GM19043 (cell line): ENCODE results near the gene EPHA8.

Experiments
- ATAC-seq: cut with Tn5 transposase; IDR thresholded peaks from one replicate; pipeline ENCODE4 v1.9.1; 2021; ENCODE audit warnings: low read depth; ENCODE audit not compliant: unreplicated experiment

EPHA8 gene

DNA sequence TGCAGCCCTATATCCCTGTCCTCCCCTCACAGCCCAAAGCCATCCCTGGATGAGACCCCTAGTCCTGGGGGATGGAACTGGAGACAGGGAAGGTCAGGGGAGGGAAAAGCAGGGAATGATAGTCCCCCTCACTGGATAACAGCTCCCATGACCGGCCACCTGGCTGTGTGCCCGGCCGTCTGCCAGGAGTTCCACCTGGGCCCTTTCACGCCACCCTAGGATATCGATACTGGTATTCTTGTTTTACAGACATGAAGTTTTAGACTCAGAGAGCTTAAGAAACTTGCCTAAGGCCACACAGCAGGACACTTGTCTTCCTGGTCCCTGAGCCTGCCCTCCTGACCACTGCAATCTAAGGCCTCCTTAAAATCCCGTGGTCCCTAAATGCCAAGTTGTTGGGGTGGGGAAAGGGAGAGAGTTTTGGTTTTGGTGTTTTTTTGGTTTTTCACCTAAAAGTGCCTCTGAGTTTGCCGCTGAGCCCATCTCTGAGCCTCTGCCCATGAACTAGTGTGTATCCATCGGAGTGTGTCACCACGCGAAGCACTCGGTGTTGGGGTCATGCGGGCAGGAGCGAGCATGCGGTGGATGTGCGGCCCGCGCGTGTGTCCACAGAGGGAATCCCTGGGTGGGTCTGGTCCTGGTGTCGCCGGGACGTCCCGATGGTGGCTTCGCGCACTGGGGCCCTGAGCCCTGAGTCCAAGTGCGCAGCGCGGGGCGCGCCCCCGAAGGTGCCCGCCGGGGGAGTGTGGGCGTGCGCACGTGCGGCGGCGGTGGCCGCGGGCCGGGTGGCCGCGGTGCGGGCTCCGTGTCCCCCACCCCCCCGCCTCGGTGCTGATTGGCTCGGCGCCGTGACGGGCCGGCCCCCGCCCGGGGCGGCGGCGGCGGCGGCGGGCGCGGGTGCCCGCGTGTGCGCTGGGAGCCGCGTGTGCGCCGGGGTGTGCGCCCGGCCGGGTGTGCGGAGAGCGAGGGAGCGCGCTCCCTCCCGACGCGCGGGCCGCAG, at the start of gene EPHA8:
Gene EPHA8 (plus strand): TSS at position 906 of the 1,000 bp plus-strand sequence. CDS start 147 bp downstream, outside the sequence.
- no peak for ATAC-seq

- ATAC-seq = no peak
Measured at GRCh38 chr1:22516906-22517571, 46.2 kb upstream of the EPHA8 start.

- ATAC-seq = no peak
Measured at GRCh38 chr1:22517956-22518355, 45.3 kb upstream of the EPHA8 start.

- ATAC-seq = no peak
Measured at GRCh38 chr1:22518379-22518778, 44.9 kb upstream of the EPHA8 start.

DNA sequence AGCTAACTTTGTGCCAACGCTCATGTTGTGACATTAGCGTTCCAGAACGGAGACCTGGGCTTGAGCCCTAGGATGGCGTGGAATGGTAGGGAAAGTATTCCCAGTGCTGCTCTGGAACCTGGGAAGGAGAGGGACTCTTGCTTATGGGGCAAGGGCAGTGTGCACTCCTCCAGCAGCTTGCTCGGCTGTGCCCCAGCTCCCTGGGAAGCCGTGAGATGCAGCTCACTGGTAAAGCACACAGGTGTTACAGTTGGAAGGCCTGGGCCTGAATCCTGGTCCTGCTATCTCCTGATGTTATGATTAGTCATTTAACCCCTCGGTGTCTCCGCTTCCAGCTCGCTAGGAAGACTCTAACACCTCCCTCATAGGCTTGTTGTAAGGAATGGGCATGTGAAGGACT, 42.4 kb upstream of the EPHA8 start:
- no peak for ATAC-seq

GRCh38 chr1:22521692-22522091, 41.6 kb upstream of the EPHA8 start:
- ATAC-seq = no peak

DNA sequence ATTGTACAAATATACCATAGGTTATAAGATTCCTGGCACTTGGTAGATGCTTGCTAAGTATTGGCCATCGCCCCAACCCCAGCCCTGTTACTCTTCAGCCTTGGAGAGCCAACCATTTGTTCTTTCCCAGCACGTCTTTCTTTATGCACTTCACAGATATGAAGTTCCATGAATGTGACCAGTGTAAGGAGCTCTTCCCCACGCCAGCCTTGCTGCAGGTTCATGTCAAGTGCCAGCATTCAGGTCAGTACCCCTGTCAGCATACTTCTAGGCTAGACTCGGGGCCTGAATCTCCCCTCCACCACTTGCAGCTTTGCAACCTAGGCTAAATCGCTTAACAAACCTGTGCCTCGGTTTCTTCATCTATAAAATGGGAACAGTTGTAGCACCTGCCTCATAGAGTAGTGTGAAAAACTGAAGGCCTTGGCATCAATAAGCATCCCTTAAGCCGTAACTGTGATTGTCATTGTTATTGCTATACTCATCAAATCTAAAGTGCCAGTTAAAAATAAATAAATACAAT, 41.0 kb upstream of the EPHA8 start:
- no peak for ATAC-seq

- ATAC-seq = no peak
Measured at GRCh38 chr1:22524481-22524880, 38.8 kb upstream of the EPHA8 start.

DNA sequence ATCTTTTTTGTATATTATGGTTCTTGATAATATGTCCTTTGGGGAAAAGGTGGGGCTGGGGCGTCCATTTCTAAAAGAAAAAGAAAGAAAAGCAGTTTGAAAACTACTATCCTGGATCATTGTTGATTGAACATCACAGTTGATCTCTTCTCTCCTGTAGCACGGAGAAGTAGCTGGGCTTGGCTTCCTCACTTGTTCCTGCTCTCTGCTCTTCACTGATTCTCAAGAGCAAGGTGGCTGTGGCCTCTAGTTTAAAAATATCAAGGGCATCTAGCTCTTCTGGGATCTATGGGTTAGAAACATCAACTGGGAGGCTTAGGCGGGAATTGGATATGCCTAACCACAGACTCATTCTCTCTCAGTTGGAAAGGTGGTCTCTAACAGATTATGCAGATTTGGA, 38.1 kb upstream of the EPHA8 start:
- no peak for ATAC-seq

DNA sequence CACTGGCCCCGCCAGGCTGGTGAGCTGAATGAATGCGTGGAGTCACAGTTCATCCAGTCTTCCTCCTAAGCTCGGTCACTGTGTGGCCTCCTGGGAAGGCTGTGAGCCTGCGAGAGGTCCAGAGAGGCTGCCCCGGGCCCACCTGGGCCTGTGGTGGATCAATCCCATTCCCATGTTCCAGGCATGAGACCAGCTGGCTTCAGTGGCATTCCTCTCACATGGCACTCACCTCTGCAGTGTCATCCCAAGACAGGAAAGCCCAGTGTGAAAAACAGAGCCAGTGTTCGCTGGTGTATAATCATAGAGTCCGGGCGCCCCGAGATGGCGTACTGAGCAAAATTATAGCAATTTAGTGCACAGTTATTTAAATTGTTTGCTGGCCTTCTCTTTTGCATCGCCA, 37.6 kb upstream of the EPHA8 start:
- no peak for ATAC-seq

GRCh38 chr1:22526098-22526497, 37.2 kb upstream of the EPHA8 start:
- no peak for ATAC-seq

DNA sequence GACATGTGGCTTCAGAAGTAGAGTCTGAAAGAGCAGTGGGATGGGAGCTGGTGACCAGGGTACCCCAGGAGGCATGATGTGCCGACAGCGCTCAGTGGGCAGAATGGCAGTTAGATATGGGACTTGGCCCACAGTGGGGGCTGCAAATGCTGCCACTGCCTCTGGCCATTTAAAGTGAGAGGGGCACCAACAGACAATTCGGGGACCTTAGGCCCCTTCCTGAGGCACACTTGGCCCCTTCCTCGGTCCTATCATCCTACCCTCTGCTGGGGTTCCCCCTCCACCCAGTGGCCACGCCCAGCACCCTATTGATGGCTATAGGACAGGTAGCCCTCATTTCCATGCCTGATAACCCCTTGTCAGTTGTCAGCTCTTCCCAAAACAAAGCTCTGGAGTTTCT, 36.6 kb upstream of the EPHA8 start:
- no peak for ATAC-seq

DNA sequence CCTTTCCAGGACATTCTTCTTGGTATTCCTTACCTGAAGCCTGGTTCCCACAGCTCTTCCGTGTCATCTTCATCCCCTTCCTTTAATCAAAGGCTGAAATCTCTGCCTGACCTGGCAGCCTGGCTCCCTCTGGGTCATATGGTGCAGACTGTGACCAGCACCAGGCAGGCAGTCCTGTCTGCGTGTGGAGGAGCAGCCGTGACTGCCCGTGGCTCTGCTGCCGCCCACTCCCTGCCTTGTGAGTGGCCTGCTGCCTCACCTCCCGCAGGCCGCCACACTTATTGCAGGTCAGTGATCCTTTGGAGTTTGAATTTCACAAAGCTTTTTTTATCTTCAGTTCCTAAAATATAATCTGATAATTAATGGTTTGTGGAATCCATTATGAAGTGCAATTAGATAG, 36.2 kb upstream of the EPHA8 start:
- ATAC-seq = no peak

GRCh38 chr1:22527555-22528296, 35.6 kb upstream of the EPHA8 start:
- ATAC-seq = no peak

GRCh38 chr1:22528451-22528850, 34.8 kb upstream of the EPHA8 start:
- ATAC-seq = no peak

DNA sequence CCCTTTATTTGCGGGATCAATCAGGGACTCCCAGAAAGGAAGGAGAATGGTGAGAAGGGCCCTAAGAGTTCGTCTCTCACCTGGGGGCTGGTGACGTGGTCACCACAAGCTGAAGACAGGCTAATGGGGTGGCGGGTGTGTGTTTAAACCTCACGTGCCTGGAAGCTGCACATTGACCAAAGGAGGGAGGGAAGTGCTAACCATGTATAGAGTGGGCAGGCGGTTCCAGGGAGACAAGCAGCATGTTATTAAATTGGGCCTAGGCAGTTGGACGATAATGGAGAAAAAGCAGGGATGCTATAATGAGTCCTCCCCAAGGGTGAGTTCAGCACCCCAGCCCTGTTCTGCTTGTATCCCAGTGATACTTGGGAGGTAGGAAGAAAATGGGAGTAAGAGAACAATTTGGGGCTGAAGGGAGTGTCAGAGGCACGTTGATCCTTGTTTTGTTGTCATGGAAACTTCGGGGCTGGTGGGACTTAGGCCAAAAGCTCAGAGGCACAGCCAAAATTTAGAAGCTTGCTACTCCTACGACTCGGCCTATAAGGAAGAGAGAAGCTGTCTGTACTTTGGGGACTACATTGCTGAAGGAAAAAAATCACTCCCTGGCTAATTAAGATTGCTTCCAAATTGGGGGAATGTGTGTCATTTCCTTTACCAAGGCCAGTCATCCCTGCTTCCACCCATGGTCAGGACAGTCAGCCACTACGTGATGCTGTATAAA, 33.2 kb upstream of the EPHA8 start:
- ATAC-seq = no peak

GRCh38 chr1:22530715-22531114, 32.6 kb upstream of the EPHA8 start:
- no peak for ATAC-seq

DNA sequence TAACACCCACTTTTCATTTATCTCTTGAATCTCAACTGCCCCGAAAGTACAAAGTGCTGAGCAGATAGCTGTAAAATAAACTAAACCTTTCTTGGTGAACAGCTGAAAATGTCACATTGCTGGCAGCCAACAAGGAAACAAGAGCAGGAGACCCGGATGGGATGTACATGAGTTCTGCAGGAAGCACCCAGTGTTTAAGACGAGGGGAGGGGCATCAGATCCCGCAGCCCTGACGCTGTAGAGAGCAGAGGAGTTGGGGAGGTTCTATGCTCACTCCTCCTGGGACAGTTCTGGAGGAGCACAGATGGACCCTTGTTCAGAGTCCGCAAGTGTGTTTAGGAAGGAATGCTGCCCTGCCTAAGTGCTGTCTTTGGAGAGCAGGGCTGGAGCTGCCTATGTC, 32.0 kb upstream of the EPHA8 start:
- no peak for ATAC-seq

- no peak for ATAC-seq
Measured at GRCh38 chr1:22533244-22533895, 29.9 kb upstream of the EPHA8 start.

- no peak for ATAC-seq
Measured at GRCh38 chr1:22534951-22535350, 28.3 kb upstream of the EPHA8 start.
